Measurements from ENCODE around the gene CAT.

CAT gene

DNA sequence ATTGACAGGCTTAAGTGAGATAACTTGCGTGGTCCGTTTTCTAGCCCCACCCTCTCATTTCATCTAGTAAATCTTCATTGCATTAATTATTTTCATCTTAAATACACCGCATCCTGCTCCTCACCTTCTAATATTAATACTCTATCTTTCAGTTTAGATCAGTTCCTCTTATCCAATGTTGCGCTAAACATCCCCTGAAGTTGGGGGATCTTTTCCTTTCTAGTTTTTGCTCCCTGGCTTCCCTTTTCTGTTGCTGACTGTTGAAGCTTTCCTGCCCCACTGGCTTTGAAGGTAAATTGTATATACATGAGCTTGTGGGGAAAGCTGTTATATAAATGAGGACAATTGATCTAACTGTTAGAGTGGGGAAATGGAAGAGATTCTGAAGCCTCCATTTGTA, 7.2 kb downstream of the CAT start:
- no peaks in the 10 kb centered on the region for H3K36me3 ChIP-seq (ENCODE audit: insufficient read depth, low read length)
- H3K27ac ChIP-seq (ENCODE audit: low read depth, low read length) = no peak overlapping the region
- no peaks in the 10 kb centered on the region for H3K4me1 ChIP-seq (ENCODE audit: insufficient read depth, low read length)
- WGBS = 73% methylated on average over 4 of the region's 4 CpGs
- 0 out of 2 replicates have a peak, but pooled peaks cover 5% of the 10 kb centered on the region for H3K9me3 ChIP-seq (ENCODE audit: insufficient read depth, low read depth, low read length)
- H3K4me3 ChIP-seq (ENCODE audit: low read length) = no peak overlapping the region
- H3K9ac ChIP-seq (ENCODE audit: low read depth, low read length) = no peak overlapping the region
- no peaks in the 10 kb centered on the region for H3K27me3 ChIP-seq (ENCODE audit: insufficient read depth, low read length)

DNA sequence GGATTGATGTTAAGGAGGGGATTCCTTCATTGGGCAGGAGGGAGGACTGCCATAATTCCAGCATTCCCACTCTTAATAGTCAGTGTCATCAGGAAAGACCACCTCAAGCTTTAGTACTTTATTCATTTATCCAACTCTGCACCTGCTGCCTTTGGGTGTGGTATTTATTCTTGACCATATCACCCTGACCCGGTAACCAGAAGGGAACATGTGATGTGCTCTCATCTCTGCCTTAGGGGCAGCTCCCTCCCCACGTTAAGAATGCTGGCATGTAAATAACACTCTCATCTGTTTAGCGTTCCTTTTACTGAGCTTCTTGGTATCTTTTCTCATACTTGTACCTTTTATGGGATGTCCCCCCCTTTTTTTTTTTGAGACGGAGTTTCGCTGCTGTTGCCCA, 7.7 kb downstream of the CAT start:
- Histone ChIP-seq H3K9ac (ENCODE audit: low read depth, low read length) (no peak overlapping the region), H3K9me3 (ENCODE audit: insufficient read depth, low read depth, low read length) (0 out of 2 replicates have a peak, but pooled peaks cover 5% of the 10 kb centered on the region), H3K4me3 (ENCODE audit: low read length) (no peak overlapping the region), H3K4me1 (ENCODE audit: insufficient read depth, low read length) (no peaks in the 10 kb centered on the region), H3K36me3 (ENCODE audit: insufficient read depth, low read length) (no peaks in the 10 kb centered on the region), H3K27ac (ENCODE audit: low read depth, low read length) (no peak overlapping the region), H3K27me3 (ENCODE audit: insufficient read depth, low read length) (no peaks in the 10 kb centered on the region)
- WGBS = 88% methylated on average over 5 of the region's 5 CpGs

- no peak overlapping the region for H3K9ac ChIP-seq (ENCODE audit: low read depth, low read length)
- H3K36me3 ChIP-seq (ENCODE audit: insufficient read depth, low read length) = no peaks in the 10 kb centered on the region
- H3K4me3 ChIP-seq (ENCODE audit: low read length) = no peak overlapping the region
- H3K9me3 ChIP-seq (ENCODE audit: insufficient read depth, low read depth, low read length) = no peaks in the 10 kb centered on the region
- H3K4me1 ChIP-seq (ENCODE audit: insufficient read depth, low read length) = no peaks in the 10 kb centered on the region
- no peaks in the 10 kb centered on the region for H3K27me3 ChIP-seq (ENCODE audit: insufficient read depth, low read length)
- no peak overlapping the region for H3K27ac ChIP-seq (ENCODE audit: low read depth, low read length)
These were observed 8.3 kb downstream of the CAT start for GRCh38 chr11:34447044-34447443.

- Histone ChIP-seq H3K9me3 (ENCODE audit: insufficient read depth, low read depth, low read length) (no peaks in the 10 kb centered on the region), H3K4me1 (ENCODE audit: insufficient read depth, low read length) (no peaks in the 10 kb centered on the region), H3K27me3 (ENCODE audit: insufficient read depth, low read length) (no peaks in the 10 kb centered on the region), H3K27ac (ENCODE audit: low read depth, low read length) (no peak overlapping the region), H3K9ac (ENCODE audit: low read depth, low read length) (no peak overlapping the region), H3K36me3 (ENCODE audit: insufficient read depth, low read length) (no peaks in the 10 kb centered on the region), H3K4me3 (ENCODE audit: low read length) (no peak overlapping the region)
- 94% methylated on average over 11 of the region's 11 CpGs for WGBS
These were observed 9.7 kb downstream of the CAT start for GRCh38 chr11:34448223-34448994.

GRCh38 chr11:34449013-34449412, 10.3 kb downstream of the CAT start:
- H3K4me3 ChIP-seq (ENCODE audit: low read length) = no peak overlapping the region
- H3K27me3 ChIP-seq (ENCODE audit: insufficient read depth, low read length) = no peaks in the 10 kb centered on the region
- 84% methylated on average over 3 of the region's 3 CpGs for WGBS
- H3K27ac ChIP-seq (ENCODE audit: low read depth, low read length) = no peak overlapping the region
- H3K9ac ChIP-seq (ENCODE audit: low read depth, low read length) = no peak overlapping the region
- no peaks in the 10 kb centered on the region for H3K9me3 ChIP-seq (ENCODE audit: insufficient read depth, low read depth, low read length)
- H3K4me1 ChIP-seq (ENCODE audit: insufficient read depth, low read length) = no peaks in the 10 kb centered on the region
- no peaks in the 10 kb centered on the region for H3K36me3 ChIP-seq (ENCODE audit: insufficient read depth, low read length)

DNA sequence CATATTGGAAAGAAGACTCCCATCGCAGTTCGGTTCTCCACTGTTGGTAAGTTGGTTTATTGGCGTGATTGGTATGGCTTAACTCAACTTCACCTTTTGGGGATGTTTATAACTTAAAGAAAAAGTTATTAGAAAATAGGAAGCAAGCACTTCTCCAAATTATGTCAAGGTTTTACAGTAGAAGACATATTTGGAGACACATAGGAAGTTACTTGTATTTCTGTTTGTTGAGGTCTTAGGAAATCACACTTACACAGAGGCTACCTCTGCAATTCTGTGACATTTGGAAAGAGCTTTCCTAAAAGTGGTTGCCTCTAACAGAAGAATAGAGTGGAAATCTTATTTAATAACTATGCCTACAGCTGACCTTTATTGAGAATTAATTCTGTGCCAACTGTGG, 12.3 kb downstream of the CAT start:
- WGBS = 100% methylated on average over 3 of the region's 3 CpGs
- Histone ChIP-seq H3K27me3 (ENCODE audit: insufficient read depth, low read length) (no peaks in the 10 kb centered on the region), H3K4me1 (ENCODE audit: insufficient read depth, low read length) (no peaks in the 10 kb centered on the region), H3K27ac (ENCODE audit: low read depth, low read length) (no peak overlapping the region), H3K4me3 (ENCODE audit: low read length) (no peak overlapping the region), H3K36me3 (ENCODE audit: insufficient read depth, low read length) (no peaks in the 10 kb centered on the region), H3K9me3 (ENCODE audit: insufficient read depth, low read depth, low read length) (no peaks in the 10 kb centered on the region), H3K9ac (ENCODE audit: low read depth, low read length) (no peak overlapping the region)

DNA sequence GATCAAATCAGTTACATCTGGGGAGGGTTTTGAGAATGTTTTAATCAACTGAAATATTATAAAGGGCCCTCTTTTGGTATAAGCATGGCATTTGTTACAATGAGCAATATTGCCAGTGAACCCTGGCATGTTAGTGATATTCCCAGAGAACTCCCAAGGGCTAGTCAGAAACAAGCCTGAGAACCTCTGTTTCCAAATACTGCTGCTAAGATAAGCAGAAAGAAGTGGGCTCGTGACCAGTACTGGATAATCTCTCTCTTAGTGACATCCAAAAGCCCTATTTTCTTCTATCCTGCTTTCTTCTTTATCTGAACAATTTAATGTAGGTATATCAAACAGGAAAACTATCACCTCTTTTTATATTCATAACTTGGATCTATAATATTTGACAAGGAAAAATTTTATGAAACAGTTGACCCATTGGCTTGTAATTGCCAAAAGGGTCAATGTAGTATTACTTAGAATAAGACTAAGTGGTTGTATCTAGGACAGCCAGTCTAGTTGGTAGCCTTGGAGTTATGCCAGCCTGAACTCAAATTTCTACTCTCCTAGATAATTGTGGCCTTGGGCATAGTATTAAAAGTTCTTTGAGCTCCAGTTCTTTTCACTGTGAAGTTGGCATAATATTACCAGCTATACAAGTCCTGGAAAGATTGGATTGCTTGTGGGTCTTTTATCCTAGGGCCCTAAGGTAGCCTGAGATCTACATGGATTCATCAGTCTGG, 15.7 kb downstream of the CAT start:
- Histone ChIP-seq H3K9ac (ENCODE audit: low read depth, low read length) (no peak overlapping the region), H3K27ac (ENCODE audit: low read depth, low read length) (no peak overlapping the region)
- WGBS = 100% methylated on average over 1 of the region's 1 CpG

DNA sequence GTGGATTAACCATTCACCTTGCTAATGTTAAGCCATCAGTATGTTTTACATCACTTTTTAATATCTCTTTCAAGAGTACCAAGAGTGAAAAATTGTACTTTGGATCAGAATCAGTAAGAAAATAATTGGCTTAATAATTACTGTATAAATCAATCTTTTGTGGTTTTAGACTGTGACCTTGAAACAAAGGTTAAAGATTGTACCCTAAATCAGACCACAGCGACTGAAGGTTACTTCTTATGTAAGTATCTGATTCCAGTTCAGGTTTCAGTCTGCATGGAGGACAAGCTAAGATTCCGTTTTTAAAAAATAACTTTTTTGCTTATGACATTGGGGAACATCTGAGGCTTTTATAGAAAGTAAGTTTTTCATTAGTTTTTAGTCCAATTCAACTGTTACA, 18.9 kb downstream of the CAT start:
- H3K4me3 ChIP-seq (ENCODE audit: low read length) = no peak overlapping the region
- H3K4me1 ChIP-seq (ENCODE audit: insufficient read depth, low read length) = peaks cover 8% of the 10 kb centered on the region; the same call in 1 of the 2 replicates
- H3K9ac ChIP-seq (ENCODE audit: low read depth, low read length) = no peak overlapping the region
- no peaks in the 10 kb centered on the region for H3K36me3 ChIP-seq (ENCODE audit: insufficient read depth, low read length)
- 88% methylated on average over 2 of the region's 2 CpGs for WGBS
- no peaks in the 10 kb centered on the region for H3K9me3 ChIP-seq (ENCODE audit: insufficient read depth, low read depth, low read length)
- H3K27ac ChIP-seq (ENCODE audit: low read depth, low read length) = no peak overlapping the region
- no peaks in the 10 kb centered on the region for H3K27me3 ChIP-seq (ENCODE audit: insufficient read depth, low read length)

More for the DNA sequence above, 15.7 kb downstream of the CAT start:
- H3K36me3 ChIP-seq (ENCODE audit: insufficient read depth, low read length) = no peaks in the 10 kb centered on the region
- peaks cover 8% of the 10 kb centered on the region; the same call in 1 of the 2 replicates for H3K4me1 ChIP-seq (ENCODE audit: insufficient read depth, low read length)
- H3K27me3 ChIP-seq (ENCODE audit: insufficient read depth, low read length) = no peaks in the 10 kb centered on the region
- H3K4me3 ChIP-seq (ENCODE audit: low read length) = no peak overlapping the region
- no peaks in the 10 kb centered on the region for H3K9me3 ChIP-seq (ENCODE audit: insufficient read depth, low read depth, low read length)

DNA sequence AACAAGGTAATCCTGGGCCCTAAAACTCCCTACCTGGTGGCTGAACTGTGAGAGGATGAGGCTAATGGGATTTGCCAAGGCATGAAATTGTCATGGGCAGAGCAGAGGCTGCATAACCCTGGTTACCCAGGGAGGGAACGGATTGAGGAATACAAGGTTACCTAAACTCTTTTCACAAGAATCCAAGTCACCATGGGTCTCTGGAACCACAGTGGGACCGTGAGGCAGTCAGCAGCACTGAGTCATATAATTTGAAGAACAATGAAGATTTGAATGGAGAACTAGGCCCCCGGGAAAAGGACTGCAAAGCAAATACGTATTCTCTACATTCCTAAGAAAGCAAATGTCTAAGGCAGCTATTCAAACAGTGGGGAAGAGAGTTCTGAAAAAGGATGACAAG, 19.8 kb downstream of the CAT start:
- Histone ChIP-seq H3K27me3 (ENCODE audit: insufficient read depth, low read length) (no peaks in the 10 kb centered on the region), H3K4me1 (ENCODE audit: insufficient read depth, low read length) (peaks cover 8% of the 10 kb centered on the region; the same call in 1 of the 2 replicates), H3K4me3 (ENCODE audit: low read length) (no peak overlapping the region), H3K9ac (ENCODE audit: low read depth, low read length) (no peak overlapping the region), H3K36me3 (ENCODE audit: insufficient read depth, low read length) (no peaks in the 10 kb centered on the region), H3K27ac (ENCODE audit: low read depth, low read length) (no peak overlapping the region), H3K9me3 (ENCODE audit: insufficient read depth, low read depth, low read length) (no peaks in the 10 kb centered on the region)
- 41% methylated on average over 2 of the region's 4 CpGs for WGBS

GRCh38 chr11:34459507-34460162, 20.9 kb downstream of the CAT start:
- 92% methylated on average over 3 of the region's 3 CpGs for WGBS
- H3K4me1 ChIP-seq (ENCODE audit: insufficient read depth, low read length) = peaks cover 8% of the 10 kb centered on the region; the same call in 1 of the 2 replicates
- no peaks in the 10 kb centered on the region for H3K36me3 ChIP-seq (ENCODE audit: insufficient read depth, low read length)
- H3K9me3 ChIP-seq (ENCODE audit: insufficient read depth, low read depth, low read length) = no peaks in the 10 kb centered on the region
- no peak overlapping the region for H3K27ac ChIP-seq (ENCODE audit: low read depth, low read length)
- no peak overlapping the region for H3K9ac ChIP-seq (ENCODE audit: low read depth, low read length)
- H3K4me3 ChIP-seq (ENCODE audit: low read length) = no peak overlapping the region
- H3K27me3 ChIP-seq (ENCODE audit: insufficient read depth, low read length) = no peaks in the 10 kb centered on the region

- H3K9me3 ChIP-seq (ENCODE audit: insufficient read depth, low read depth, low read length) = 0 out of 2 replicates have a peak, but pooled peaks cover under 1% of the 10 kb centered on the region
- no peaks in the 10 kb centered on the region for H3K36me3 ChIP-seq (ENCODE audit: insufficient read depth, low read length)
- H3K27ac ChIP-seq (ENCODE audit: low read depth, low read length) = no peak overlapping the region
- no peak overlapping the region for H3K9ac ChIP-seq (ENCODE audit: low read depth, low read length)
- peaks cover 8% of the 10 kb centered on the region; the same call in 1 of the 2 replicates for H3K4me1 ChIP-seq (ENCODE audit: insufficient read depth, low read length)
- H3K4me3 ChIP-seq (ENCODE audit: low read length) = no peak overlapping the region
- no peaks in the 10 kb centered on the region for H3K27me3 ChIP-seq (ENCODE audit: insufficient read depth, low read length)
- 92% methylated on average over 4 of the region's 4 CpGs for WGBS
These were observed 21.5 kb downstream of the CAT start for GRCh38 chr11:34460278-34460677.
